Upper lobe of right lung (tissue), 1 donor: ENCODE results near the gene C4BPB. TPM values are rescaled to one million over a fixed set of nuclear protein-coding genes. Genes with fewer than 3 reads are reported as not detected.

Experiments
- ATAC-seq: fragments of 200-7000 bp; cut with Tn5 transposase; one replicate; pipeline ENCODE4 v1.9.1; 2020; ENCODE audit warnings: mild to moderate bottlenecking, moderate library complexity
- DNase-seq: peaks from one replicate; pipeline ENCODE4 v3.0.0-alpha.2; 2020
- H3K27ac ChIP-seq: fragments of 200-600 bp; one replicate; pipeline ENCODE4 v1.8.0; 2022
- H3K27me3 ChIP-seq: fragments of 200-600 bp; one replicate; pipeline ENCODE4 v1.8.0; 2022; ENCODE audit warnings: mild to moderate bottlenecking
- H3K36me3 ChIP-seq: fragments of 200-600 bp; one replicate; pipeline ENCODE4 v1.8.0; 2022
- H3K4me1 ChIP-seq: fragments of 200-600 bp; one replicate; pipeline ENCODE4 v1.8.0; 2022
- H3K4me3 ChIP-seq: fragments of 200-600 bp; one replicate; pipeline ENCODE4 v1.8.0; 2022; ENCODE audit warnings: mild to moderate bottlenecking
- H3K9me3 ChIP-seq: fragments of 200-600 bp; one replicate; pipeline ENCODE4 v1.8.0; 2022
- CTCF ChIP-seq: fragments of 200-600 bp; IDR thresholded peaks from one replicate; pipeline ENCODE4 v1.8.0; 2022; ENCODE audit warnings: antibody characterized with exemption
- intact Hi-C: fragments of 100-400 bp; cut with DNase I; formaldehyde crosslinking; loops from one replicate; pipeline ENCODE4 v1.11.0; 2022
- total RNA-seq: library from RNA; stranded (reverse); fragmentation: NEBNext Ultra II Directional; extraction: Animal tissue kit (Norgen Biotek cat#: 25700); gene quantifications from one replicate; pipeline ENCODE4 v1.2.1, GENCODE V29; 2021
- donor health status: DM: no; HTN: yes; CAD: no; lungs with severe emphysema.

Gene C4BPB
- total RNA-seq, 1 donor from 2014 or later = 6.6 TPM

- ATAC-seq (no peak), DNase-seq (no peak)
- TF ChIP-seq CTCF = no peak
- peaks cover 46% of the 10 kb centered on the region for H3K4me1 ChIP-seq
- no peak overlapping the region for H3K27ac ChIP-seq
- intact Hi-C loops = no loop called here
- no peaks in the 10 kb centered on the region for H3K27me3 ChIP-seq
- peaks cover 29% of the 10 kb centered on the region for H3K36me3 ChIP-seq
- no peaks in the 10 kb centered on the region for H3K9me3 ChIP-seq
- no peak overlapping the region for H3K4me3 ChIP-seq
These were observed 41.2 kb upstream of the C4BPB start for GRCh38 chr1:207047505-207047904.

- intact Hi-C loops = no loop called here
- TF ChIP-seq CTCF = no peak
- Histone ChIP-seq H3K36me3 (peaks cover 29% of the 10 kb centered on the region), H3K4me1 (peaks cover 48% of the 10 kb centered on the region), H3K27ac (no peak overlapping the region), H3K27me3 (no peaks in the 10 kb centered on the region), H3K4me3 (no peak overlapping the region), H3K9me3 (no peaks in the 10 kb centered on the region)
- ATAC-seq (no peak), DNase-seq (no peak)
These were observed 40.6 kb upstream of the C4BPB start for GRCh38 chr1:207048041-207048440.

- H3K4me1 ChIP-seq = peaks cover 48% of the 10 kb centered on the region
- intact Hi-C loops = no loop called here
These were observed 39.6 kb upstream of the C4BPB start for GRCh38 chr1:207049054-207049453.

GRCh38 chr1:207049514-207049913, 39.1 kb upstream of the C4BPB start:
- intact Hi-C loops = no loop called here
- no peak for TF ChIP-seq CTCF
- Histone ChIP-seq H3K27me3 (no peaks in the 10 kb centered on the region), H3K27ac (no peak overlapping the region), H3K36me3 (peaks cover 29% of the 10 kb centered on the region), H3K4me1 (peaks cover 48% of the 10 kb centered on the region), H3K4me3 (peak overlapping the region; percentile 86), H3K9me3 (no peaks in the 10 kb centered on the region)
- ATAC-seq (no peak), DNase-seq (no peak)

More at GRCh38 chr1:207049054-207049453, 39.6 kb upstream of the C4BPB start:
- no peak overlapping the region for H3K27ac ChIP-seq
- no peaks in the 10 kb centered on the region for H3K9me3 ChIP-seq
- H3K27me3 ChIP-seq = no peaks in the 10 kb centered on the region
- H3K4me3 ChIP-seq = no peak overlapping the region
- ATAC-seq (no peak), DNase-seq (no peak)
- no peak for TF ChIP-seq CTCF
- peaks cover 29% of the 10 kb centered on the region for H3K36me3 ChIP-seq

GRCh38 chr1:207049974-207050391, 38.7 kb upstream of the C4BPB start:
- intact Hi-C loops = no loop called here
- ATAC-seq = peak; percentile 40
- Histone ChIP-seq H3K9me3 (no peaks in the 10 kb centered on the region), H3K4me3 (peak overlapping the region; percentile 86), H3K27me3 (no peaks in the 10 kb centered on the region), H3K36me3 (peaks cover 29% of the 10 kb centered on the region), H3K27ac (peak overlapping the region; percentile 86), H3K4me1 (peaks cover 47% of the 10 kb centered on the region)
- TF ChIP-seq CTCF = peak; percentile 79
- no peak for DNase-seq
